Panc1 (cell line): Measurements from ENCODE around the gene DHH. TPM values are rescaled to one million over a fixed set of nuclear protein-coding genes. Genes with fewer than 3 reads are reported as not detected.

ENCODE experiments used
- ATAC-seq: fragments of 200-7000 bp; cut with Tn5 transposase; 2 replicates; pipeline ENCODE4 v1.9.1; 2020; ENCODE audit warnings: mild to moderate bottlenecking, moderate library complexity
- BruUV-seq: library from RNA; stranded (reverse); fragments of 400-500 nt; replicated peaks from 2 replicates; lab custom pipeline; 2021; lab: Mats Ljungman, UMichigan
- CTCF ChIA-PET: fragments of 300-600 bp; sonication (Branson Sonifier 250); formaldehyde crosslinking; loops from one replicate; lab custom pipeline; 2022; ENCODE audit warnings: antibody characterized with exemption; lab: Charles Lee
- POLR2A ChIA-PET: fragments of 300-600 bp; sonication (Branson Sonifier 250); formaldehyde crosslinking; loops from one replicate; lab custom pipeline; 2022; ENCODE audit warnings: antibody characterized with exemption; lab: Charles Lee
- DNase-seq: peaks from one replicate; pipeline ENCODE4 v3.0.0-alpha.2; 2010; ENCODE audit warnings: low read depth, low spot score
- H3K27ac ChIP-seq: 2 replicates; pipeline ENCODE4 v1.5.1; 2011; ENCODE audit warnings: mild to moderate bottlenecking, low read length, inconsistent platforms
- H3K27me3 ChIP-seq: fragments of 200-500 bp; sonication (Bioruptor generic); 2 replicates; pipeline ENCODE4 v1.6.0; 2014; ENCODE audit warnings: low read length, inconsistent platforms; ENCODE audit not compliant: control insufficient read depth, insufficient read depth
- H3K36me3 ChIP-seq: fragments of 200-500 bp; sonication (Bioruptor generic); 2 replicates; pipeline ENCODE4 v1.5.1; 2014; ENCODE audit warnings: inconsistent platforms, mild to moderate bottlenecking, low read length, moderate library complexity; ENCODE audit not compliant: control insufficient read depth, insufficient read depth
- H3K4me1 ChIP-seq: 2 replicates; pipeline ENCODE4 v1.5.1; 2011; ENCODE audit warnings: inconsistent platforms, mild to moderate bottlenecking, low read length, moderate library complexity; ENCODE audit not compliant: control insufficient read depth, insufficient read depth
- H3K4me3 ChIP-seq, 2 experiments: 2 replicates each; pipeline ENCODE4 v1.5.1; 2011 to 2012; ENCODE audit warnings: low read depth in 2 of 2, low read length in 2 of 2, mild to moderate bottlenecking in 2 of 2, inconsistent platforms in 1 of 2, moderate library complexity in 1 of 2
- H3K9me3 ChIP-seq: fragments of 200-500 bp; sonication (Bioruptor generic); 2 replicates; pipeline ENCODE4 v1.5.1; 2014; ENCODE audit warnings: low read depth, mild to moderate bottlenecking, inconsistent platforms, low read length, moderate library complexity; ENCODE audit not compliant: control insufficient read depth, insufficient read depth
- CTCF ChIP-seq: fragments of 450-650 bp; IDR thresholded peaks from 2 replicates; pipeline ENCODE4 v1.5.1; 2017; ENCODE audit warnings: mild to moderate bottlenecking
- POLR2AphosphoS5 ChIP-seq: IDR thresholded peaks from 2 replicates; pipeline ENCODE4 v1.6.1; 2012; ENCODE audit warnings: mild to moderate bottlenecking, low read depth, low read length, moderate library complexity
- REST ChIP-seq, 2 experiments: IDR thresholded peaks; 2 replicates each; pipeline ENCODE4 v1.6.1; 2011 to 2012; ENCODE audit warnings: low read depth in 2 of 2, control low read depth in 1 of 2, low read length in 1 of 2, mild to moderate bottlenecking in 1 of 2, moderate library complexity in 1 of 2; ENCODE audit not compliant: insufficient read depth in 1 of 2
- SIN3A ChIP-seq: IDR thresholded peaks from 2 replicates; pipeline ENCODE4 v1.6.1; 2012; ENCODE audit warnings: low read depth, mild to moderate bottlenecking, low read length, moderate library complexity, borderline replicate concordance; ENCODE audit not compliant: insufficient read depth
- TCF7L2 ChIP-seq: IDR thresholded peaks from 2 replicates; pipeline ENCODE4 v1.6.1; 2011; ENCODE audit warnings: mild to moderate bottlenecking, low read depth, low read length, inconsistent platforms
- in situ Hi-C: cut with HindIII; loops from 2 replicates; pipeline ENCODE4 v1.10.0; 2016; ENCODE audit warnings: low sequenced_read_pairs, low pct_unique_long_range_greater_than_20kb
- intact Hi-C: fragments of 100-400 bp; cut with micrococcal nuclease; formaldehyde crosslinking; loops from one replicate; pipeline ENCODE4 v1.10.0; 2022; ENCODE audit not compliant: unreplicated experiment
- total RNA-seq: library from RNA; stranded (reverse); gene quantifications from one replicate; pipeline ENCODE4 v1.2.1, GENCODE V29; 2021; ENCODE audit not compliant: unreplicated experiment

Gene DHH
- total RNA-seq, 1 experiment from 2014 or later, result 1.9 TPM

GRCh38 chr12:49043856-49044258 is 50.7 kb downstream of the DHH start:
- Histone ChIP-seq H3K4me1 (no peaks in the 10 kb centered on the region), H3K9me3 (no peaks in the 10 kb centered on the region), H3K4me3 (no peak overlapping the region), H3K27me3 (no peaks in the 10 kb centered on the region), H3K36me3 (peaks cover 37% of the 10 kb centered on the region), H3K27ac (no peak overlapping the region)
- in situ Hi-C loops (no loop called here), intact Hi-C loops (no loop called here)
- DNase-seq (no peak), ATAC-seq (no peak)
- ChIA-PET CTCF (interaction anchor here (0.6 to 1.6 kb wide), 3 partner anchors 14 to 532 kb away, joined by 3 to 6 read pairs (median 3); no protein-coding TSS in a partner anchor), POLR2A (no interaction called here)
- TF ChIP-seq TCF7L2, result no peak
- peak; percentile 87; the same call in 1 of the 2 replicates for TF ChIP-seq CTCF
- no peak for TF ChIP-seq REST (IDR thresholded peaks at IDR 0.05; ENCODE audit: insufficient read depth in 1 of 2, low read depth in 2 of 2, low read length in 1 of 2)
- no peak for TF ChIP-seq POLR2AphosphoS5
- no peak for TF ChIP-seq SIN3A
- BruUV-seq, result TSS peak; percentile 36

DNA sequence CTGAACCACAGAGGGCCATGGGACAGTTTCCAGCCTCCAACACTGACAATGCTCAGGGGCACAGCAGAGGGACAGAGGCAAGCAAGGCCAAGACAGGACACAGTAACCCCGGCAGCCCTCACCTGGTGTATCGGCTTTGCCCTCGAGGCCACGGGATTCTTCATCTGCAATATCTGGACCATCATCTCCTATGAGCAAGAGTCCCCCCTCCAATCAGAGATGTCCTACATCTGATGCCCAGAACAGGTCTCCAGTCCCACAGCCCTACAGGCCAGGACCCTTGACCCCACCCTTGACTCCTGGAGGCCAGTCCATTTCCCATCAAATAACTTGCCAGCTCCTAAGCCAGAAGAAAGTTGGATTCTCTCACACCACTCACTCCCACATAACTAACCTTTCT is 51.4 kb downstream of the DHH start:
- intact Hi-C loops (no loop called here), in situ Hi-C loops (no loop called here)
- H3K27me3 ChIP-seq, result no peaks in the 10 kb centered on the region
- CTCF ChIA-PET, result interaction anchor here (1.6 kb wide), 1 partner anchor 46 kb away, joined by 3 read pairs; no protein-coding TSS in a partner anchor
- H3K36me3 ChIP-seq, result peaks cover 33% of the 10 kb centered on the region
- TF ChIP-seq CTCF (no peak), REST (IDR thresholded peaks at IDR 0.05; ENCODE audit: insufficient read depth in 1 of 2, low read depth in 2 of 2, low read length in 1 of 2) (no peak), TCF7L2 (no peak), POLR2AphosphoS5 (no peak), SIN3A (no peak)
- no peak overlapping the region for H3K27ac ChIP-seq
- no peaks in the 10 kb centered on the region for H3K4me1 ChIP-seq
- no peaks in the 10 kb centered on the region for H3K9me3 ChIP-seq
- no peak for ATAC-seq
- DNase-seq, result no peak
- BruUV-seq, result no TSS peak
- POLR2A ChIA-PET, result no interaction called here
- no peak overlapping the region for H3K4me3 ChIP-seq
